Vagina (tissue), 2 donors: ENCODE measurements around the gene NOVA2. TPM values are rescaled to one million over a fixed set of nuclear protein-coding genes. Genes with fewer than 3 reads are reported as not detected.
A peak's percentile ranks its signal among the peaks of the same experiment; 100 is the strongest.

Experiments
- DNase-seq, 2 donors: peaks; one replicate each; pipeline ENCODE4 v3.0.0-alpha.2; 2017; ENCODE audit errors: extremely low spot score in 2 of 2
- H3K27ac ChIP-seq: fragments of 200-600 bp; sonication (generic); one replicate; pipeline ENCODE4 v1.5.1; 2019
- H3K27me3 ChIP-seq: fragments of 200-600 bp; sonication (generic); one replicate; pipeline ENCODE4 v1.5.1; 2019
- H3K36me3 ChIP-seq, 2 donors: fragments of 200-600 bp; sonication (generic); one replicate each; pipeline ENCODE4 v1.5.1; 2017 to 2019
- H3K4me1 ChIP-seq: fragments of 200-600 bp; sonication (generic); one replicate; pipeline ENCODE4 v1.5.1; 2019
- H3K4me3 ChIP-seq, 2 donors: fragments of 200-600 bp; sonication (generic); 1 replicate in 1 of 2; 2 replicates in 1 of 2; pipeline ENCODE4 v1.5.1; 2016 to 2019
- H3K9me3 ChIP-seq: fragments of 200-600 bp; sonication (generic); one replicate; pipeline ENCODE4 v1.5.1; 2019
- CTCF ChIP-seq, 3 experiments: fragments of 450-650 bp in 2 of 3; fragments of 200-600 bp in 1 of 3; sonication (generic) in 1 of 3; IDR thresholded peaks; one replicate each; pipeline ENCODE4 v1.5.1; 2017 to 2019; ENCODE audit warnings: antibody characterized with exemption in 3 of 3, mild to moderate bottlenecking in 2 of 3, moderate library complexity in 2 of 3
- POLR2A ChIP-seq, 2 donors: fragments of 450-650 bp; IDR thresholded peaks; one replicate each; pipeline ENCODE4 v1.6.1; 2017; ENCODE audit warnings: antibody characterized with exemption in 2 of 2, mild to moderate bottlenecking in 2 of 2, moderate library complexity in 2 of 2
- POLR2AphosphoS5 ChIP-seq, 2 donors: sonication (generic); formaldehyde crosslinking; IDR thresholded peaks; one replicate each; pipeline ENCODE4 v1.9.0; 2017; ENCODE audit warnings: antibody characterized with exemption in 2 of 2, mild to moderate bottlenecking in 2 of 2, low read depth in 1 of 2; ENCODE audit not compliant: insufficient read depth in 1 of 2
- intact Hi-C: fragments of 100-400 bp; cut with DNase I; formaldehyde crosslinking; loops from one replicate; pipeline ENCODE4 v1.15.1; 2023
- total RNA-seq: library from RNA; depleted of rRNA; stranded (reverse); fragments of >200 nt; gene quantifications from one replicate; pipeline ENCODE4 v1.2.3, GENCODE V29; 2016

The NOVA2 gene
- total RNA-seq, 1 donor from 2014 or later: 1.5 TPM

GRCh38 chr19:45955905-45956608 is 17.6 kb downstream of the NOVA2 start:
- intact Hi-C loops: no loop called here
- peaks cover 10% of the 10 kb centered on the region for H3K4me1 ChIP-seq
- TF ChIP-seq POLR2A (IDR thresholded peaks at IDR 0.05) (no peak), POLR2AphosphoS5 (IDR thresholded peaks at IDR 0.05; ENCODE audit: insufficient read depth in 1 of 2, low read depth in 1 of 2) (no peak)
- H3K36me3 ChIP-seq: no peaks in the 10 kb centered on the region
- H3K9me3 ChIP-seq: no peaks in the 10 kb centered on the region
- no peak for DNase-seq
- H3K27me3 ChIP-seq: no peaks in the 10 kb centered on the region
- no peak overlapping the region for H3K4me3 ChIP-seq
- no peak overlapping the region for H3K27ac ChIP-seq

GRCh38 chr19:45954156-45954555 is 19.5 kb downstream of the NOVA2 start:
- Histone ChIP-seq H3K36me3 (no peaks in the 10 kb centered on the region), H3K4me1 (peaks cover 10% of the 10 kb centered on the region), H3K9me3 (no peaks in the 10 kb centered on the region), H3K27me3 (no peaks in the 10 kb centered on the region), H3K4me3 (no peak overlapping the region), H3K27ac (no peak overlapping the region)
- intact Hi-C loops: no loop called here
- no peak for TF ChIP-seq POLR2A (IDR thresholded peaks at IDR 0.05)
- TF ChIP-seq POLR2AphosphoS5 (IDR thresholded peaks at IDR 0.05; ENCODE audit: insufficient read depth in 1 of 2, low read depth in 1 of 2): no peak
- TF ChIP-seq CTCF (IDR thresholded peaks at IDR 0.05): no peak
- DNase-seq: no peak

- peaks cover 10% of the 10 kb centered on the region for H3K4me1 ChIP-seq
- no peaks in the 10 kb centered on the region for H3K9me3 ChIP-seq
- no peak for DNase-seq
- intact Hi-C loops: no loop called here
- no peaks in the 10 kb centered on the region for H3K36me3 ChIP-seq
- no peak overlapping the region for H3K4me3 ChIP-seq
- no peak for TF ChIP-seq POLR2AphosphoS5 (IDR thresholded peaks at IDR 0.05; ENCODE audit: insufficient read depth in 1 of 2, low read depth in 1 of 2)
- no peaks in the 10 kb centered on the region for H3K27me3 ChIP-seq
- H3K27ac ChIP-seq: no peak overlapping the region
Observed at GRCh38 chr19:45953676-45954075, 20.0 kb downstream of the NOVA2 start.

- H3K36me3 ChIP-seq: no peaks in the 10 kb centered on the region
- peaks cover 10% of the 10 kb centered on the region for H3K4me1 ChIP-seq
- no peak overlapping the region for H3K27ac ChIP-seq
- no peaks in the 10 kb centered on the region for H3K27me3 ChIP-seq
- DNase-seq: no peak
- intact Hi-C loops: no loop called here
- no peak for TF ChIP-seq POLR2A (IDR thresholded peaks at IDR 0.05)
- TF ChIP-seq CTCF (IDR thresholded peaks at IDR 0.05): no peak
- TF ChIP-seq POLR2AphosphoS5 (IDR thresholded peaks at IDR 0.05; ENCODE audit: insufficient read depth in 1 of 2, low read depth in 1 of 2): no peak
- peak overlapping the region in 1 of 2 donors; percentile 16 for H3K4me3 ChIP-seq
- H3K9me3 ChIP-seq: no peaks in the 10 kb centered on the region
Observed at GRCh38 chr19:45952686-45953505, 20.8 kb downstream of the NOVA2 start.

- intact Hi-C loops: no loop called here
- no peak overlapping the region for H3K27ac ChIP-seq
- H3K9me3 ChIP-seq: no peaks in the 10 kb centered on the region
- DNase-seq: no peak
- peaks cover 10% of the 10 kb centered on the region for H3K4me1 ChIP-seq
- H3K4me3 ChIP-seq: no peak overlapping the region
- no peaks in the 10 kb centered on the region for H3K27me3 ChIP-seq
- TF ChIP-seq CTCF (IDR thresholded peaks at IDR 0.05) (no peak), POLR2AphosphoS5 (IDR thresholded peaks at IDR 0.05; ENCODE audit: insufficient read depth in 1 of 2, low read depth in 1 of 2) (no peak), POLR2A (IDR thresholded peaks at IDR 0.05) (no peak)
- no peaks in the 10 kb centered on the region for H3K36me3 ChIP-seq
Observed at GRCh38 chr19:45952341-45952685, 21.4 kb downstream of the NOVA2 start.

- peaks cover 5% of the 10 kb centered on the region for H3K4me1 ChIP-seq
- H3K9me3 ChIP-seq: no peaks in the 10 kb centered on the region
- no peak overlapping the region for H3K27ac ChIP-seq
- H3K36me3 ChIP-seq: no peaks in the 10 kb centered on the region
- H3K4me3 ChIP-seq: no peak overlapping the region
- no peaks in the 10 kb centered on the region for H3K27me3 ChIP-seq
- no peak for DNase-seq
- intact Hi-C loops: no loop called here
- no peak for TF ChIP-seq POLR2A (IDR thresholded peaks at IDR 0.05)
- no peak for TF ChIP-seq CTCF (IDR thresholded peaks at IDR 0.05)
- no peak for TF ChIP-seq POLR2AphosphoS5 (IDR thresholded peaks at IDR 0.05; ENCODE audit: insufficient read depth in 1 of 2, low read depth in 1 of 2)
Observed at GRCh38 chr19:45947926-45948325, 25.7 kb downstream of the NOVA2 start.
